ENCODE measurements around the gene FABP1.

DNA sequence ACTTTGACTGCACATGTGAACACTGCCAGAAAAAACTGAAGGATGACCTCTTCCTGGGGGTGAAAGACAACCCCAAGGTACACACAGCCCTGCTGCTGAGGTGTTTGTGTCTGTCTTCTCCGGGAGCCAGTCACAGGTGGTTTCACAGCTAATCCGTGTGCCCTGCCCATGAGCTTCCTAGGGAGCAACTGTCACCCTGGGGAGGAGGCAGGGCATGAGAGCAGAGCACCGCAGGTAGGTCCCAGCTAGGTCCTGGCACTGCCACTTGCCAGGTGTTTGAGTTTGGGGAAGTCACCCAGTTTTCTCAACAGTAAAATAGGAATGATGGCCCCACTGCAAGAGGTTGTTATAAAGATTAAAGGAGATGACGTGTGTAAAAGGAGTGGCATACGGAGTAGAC is 31.2 kb downstream of the FABP1 start:
- TF ChIP-seq POLR2A (IDR thresholded peaks at IDR 0.05), result no peak
- TF ChIP-seq, protein P1, sequence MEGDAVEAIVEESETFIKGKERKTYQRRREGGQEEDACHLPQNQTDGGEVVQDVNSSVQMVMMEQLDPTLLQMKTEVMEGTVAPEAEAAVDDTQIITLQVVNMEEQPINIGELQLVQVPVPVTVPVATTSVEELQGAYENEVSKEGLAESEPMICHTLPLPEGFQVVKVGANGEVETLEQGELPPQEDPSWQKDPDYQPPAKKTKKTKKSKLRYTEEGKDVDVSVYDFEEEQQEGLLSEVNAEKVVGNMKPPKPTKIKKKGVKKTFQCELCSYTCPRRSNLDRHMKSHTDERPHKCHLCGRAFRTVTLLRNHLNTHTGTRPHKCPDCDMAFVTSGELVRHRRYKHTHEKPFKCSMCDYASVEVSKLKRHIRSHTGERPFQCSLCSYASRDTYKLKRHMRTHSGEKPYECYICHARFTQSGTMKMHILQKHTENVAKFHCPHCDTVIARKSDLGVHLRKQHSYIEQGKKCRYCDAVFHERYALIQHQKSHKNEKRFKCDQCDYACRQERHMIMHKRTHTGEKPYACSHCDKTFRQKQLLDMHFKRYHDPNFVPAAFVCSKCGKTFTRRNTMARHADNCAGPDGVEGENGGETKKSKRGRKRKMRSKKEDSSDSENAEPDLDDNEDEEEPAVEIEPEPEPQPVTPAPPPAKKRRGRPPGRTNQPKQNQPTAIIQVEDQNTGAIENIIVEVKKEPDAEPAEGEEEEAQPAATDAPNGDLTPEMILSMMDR (IDR thresholded peaks at IDR 0.05 in 8 of 11, conservative IDR thresholded peaks at IDR 0.05 in 3 of 11), result no peak

Measured in spleen (tissue), 7 donors.